LHCN-M2 (cell line): ENCODE data around the gene PNMA8C. TPM values are rescaled to one million over a fixed set of nuclear protein-coding genes. Genes with fewer than 3 reads are reported as not detected.

Experiments used
- total RNA-seq: library from RNA; depleted of rRNA; stranded (reverse); fragments of >200 nt; gene quantifications from 2 replicates; pipeline ENCODE4 v1.2.3, GENCODE V29; 2014; rRNA removed

Gene PNMA8C
- total RNA-seq, 1 experiment from 2014 or later: 0.17 TPM

Other genes with a start within 250 kb of the PNMA8C start
- not detected in 2 replicates for gene IGFL1, start 199.2 kb downstream of the PNMA8C start, total RNA-seq
- gene HIF3A, start 131.9 kb downstream of the PNMA8C start, total RNA-seq: not detected in 2 replicates
- gene PPP5C, start 81.8 kb downstream of the PNMA8C start, total RNA-seq: 89.7 and 97.8 TPM in 2 replicates
- gene CCDC8, start 15.4 kb downstream of the PNMA8C start, total RNA-seq: 17.5 and 18.5 TPM in 2 replicates
- gene PNMA8A, start 42.6 kb upstream of the PNMA8C start, total RNA-seq: 74.8 and 80.1 TPM in 2 replicates
- gene PNMA8B, start 66.9 kb upstream of the PNMA8C start, total RNA-seq: 0.19 TPM in 1 of 2 replicates, not detected in the other
- gene CALM3, start 172.4 kb upstream of the PNMA8C start, total RNA-seq: 247 and 279 TPM in 2 replicates
- not detected in 2 replicates for gene PTGIR, start 196.2 kb upstream of the PNMA8C start, total RNA-seq
- not detected in 2 replicates for gene GNG8, start 207.3 kb upstream of the PNMA8C start, total RNA-seq
- 1.7 and 1.8 TPM in 2 replicates for gene DACT3, start 232.2 kb upstream of the PNMA8C start, total RNA-seq